ENCODE results near the gene KRTAP3-2. TPM values are rescaled to one million over a fixed set of nuclear protein-coding genes. Genes with fewer than 3 reads are reported as not detected.

Gene KRTAP3-2
- total RNA-seq, 1 experiment from 2014 or later = not detected

DNA sequence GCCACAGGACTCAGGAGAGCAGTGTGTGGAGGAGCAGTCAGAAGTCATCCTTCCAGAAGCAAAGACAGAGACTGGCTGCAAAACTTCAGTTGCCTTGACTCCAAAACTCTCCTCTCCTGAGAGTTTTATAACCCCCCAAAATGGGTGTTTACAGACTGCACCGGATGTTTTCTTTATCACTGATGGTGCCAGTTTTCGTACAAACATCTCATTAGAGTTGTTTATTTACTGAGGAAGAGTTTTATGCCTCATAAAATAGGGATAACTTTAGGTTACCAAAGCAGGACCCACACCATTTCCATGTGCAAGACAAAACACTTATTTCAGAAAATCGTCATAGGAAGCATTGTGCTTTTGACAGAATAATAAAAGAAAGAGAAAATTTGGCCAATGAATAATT, 15.5 kb downstream of the KRTAP3-2 start, which contains the start of gene KRT40:
Gene KRT40, minus strand, starts transcription at position 101 of the 400 bp plus-strand sequence. Its CDS starts 53 bp downstream, at position 48.
- H3K27me3 Mint-ChIP-seq (ENCODE audit: low read depth) = peaks cover 3% of the 10 kb centered on the region
- no peaks in the 10 kb centered on the region for H3K79me2 ChIP-seq (ENCODE audit: insufficient read depth, low read length)
- peaks cover 11 to 14% of the 10 kb centered on the region in 2 experiments for H3K4me1 Mint-ChIP-seq
- no peak within 1 kb of the TSS for H3K27ac ChIP-seq (ENCODE audit: insufficient read length, low read depth, low read length)
- H3K9me3 ChIP-seq (ENCODE audit: control insufficient read depth, low read depth, low read length) = no peaks in the 10 kb centered on the region
- no peak within 1 kb of the TSS for H3K4me3 Mint-ChIP-seq
- H3K9ac ChIP-seq (ENCODE audit: extremely low read depth, insufficient read length, low read length) = no peak within 1 kb of the TSS
- no CpG with 5 or more reads among the region's 3 CpGs for WGBS (ENCODE audit: extremely low coverage, insufficient read length, low lambda C conversion rate)
- no peak within 1 kb of the TSS for H3T11ph ChIP-seq (ENCODE audit: low read length)
- H3K27me3 ChIP-seq (ENCODE audit: insufficient read depth, low read length) = no peaks in the 10 kb centered on the region
- no peaks in the 10 kb centered on the region for H4K20me1 ChIP-seq (ENCODE audit: control insufficient read depth, insufficient read depth, insufficient read length)
- H3K27ac Mint-ChIP-seq = no peak within 1 kb of the TSS; a peak in 1 of 7 replicates
- H3K79me1 ChIP-seq (ENCODE audit: insufficient read depth, low read depth, low read length, poor library complexity, severe bottlenecking) = no peaks in the 10 kb centered on the region
- no peak within 1 kb of the TSS for H2BK15ac ChIP-seq (ENCODE audit: low read depth, low read length)
- no peak within 1 kb of the TSS for H3K4me2 ChIP-seq (ENCODE audit: insufficient read depth, insufficient read length, low read length)
- H3K23ac ChIP-seq (ENCODE audit: insufficient read length, low read depth, low read length) = no peak within 1 kb of the TSS
- H3K14ac ChIP-seq (ENCODE audit: insufficient read depth, low read length) = no peak within 1 kb of the TSS; the same call in 1 of the 2 replicates
- no peak within 1 kb of the TSS for H2BK12ac ChIP-seq (ENCODE audit: insufficient read length, low read depth, low read length)
- no peaks in the 10 kb centered on the region; the same call in 1 of the 2 replicates for H3K4me1 ChIP-seq (ENCODE audit: insufficient read depth, low read length)
- H4K5ac ChIP-seq (ENCODE audit: insufficient read length, low read depth, low read length) = no peak within 1 kb of the TSS
- no peak within 1 kb of the TSS for H3K4ac ChIP-seq (ENCODE audit: low read depth, low read length)
- H2BK120ac ChIP-seq (ENCODE audit: low read depth, low read length, poor library complexity, severe bottlenecking) = no peak within 1 kb of the TSS
- H2BK20ac ChIP-seq (ENCODE audit: low read depth, low read length, poor library complexity, severe bottlenecking) = no peak within 1 kb of the TSS
- no peak within 1 kb of the TSS for H2BK5ac ChIP-seq (ENCODE audit: insufficient read length, low read length)
- H3K9me3 Mint-ChIP-seq = peaks cover 0 to 5% of the 10 kb centered on the region in 2 experiments; a peak in 2 of 5 replicates
- TF ChIP-seq, protein P1, sequence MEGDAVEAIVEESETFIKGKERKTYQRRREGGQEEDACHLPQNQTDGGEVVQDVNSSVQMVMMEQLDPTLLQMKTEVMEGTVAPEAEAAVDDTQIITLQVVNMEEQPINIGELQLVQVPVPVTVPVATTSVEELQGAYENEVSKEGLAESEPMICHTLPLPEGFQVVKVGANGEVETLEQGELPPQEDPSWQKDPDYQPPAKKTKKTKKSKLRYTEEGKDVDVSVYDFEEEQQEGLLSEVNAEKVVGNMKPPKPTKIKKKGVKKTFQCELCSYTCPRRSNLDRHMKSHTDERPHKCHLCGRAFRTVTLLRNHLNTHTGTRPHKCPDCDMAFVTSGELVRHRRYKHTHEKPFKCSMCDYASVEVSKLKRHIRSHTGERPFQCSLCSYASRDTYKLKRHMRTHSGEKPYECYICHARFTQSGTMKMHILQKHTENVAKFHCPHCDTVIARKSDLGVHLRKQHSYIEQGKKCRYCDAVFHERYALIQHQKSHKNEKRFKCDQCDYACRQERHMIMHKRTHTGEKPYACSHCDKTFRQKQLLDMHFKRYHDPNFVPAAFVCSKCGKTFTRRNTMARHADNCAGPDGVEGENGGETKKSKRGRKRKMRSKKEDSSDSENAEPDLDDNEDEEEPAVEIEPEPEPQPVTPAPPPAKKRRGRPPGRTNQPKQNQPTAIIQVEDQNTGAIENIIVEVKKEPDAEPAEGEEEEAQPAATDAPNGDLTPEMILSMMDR (conservative IDR thresholded peaks at IDR 0.05) = no peak
- no peak within 1 kb of the TSS for H3K18ac ChIP-seq (ENCODE audit: insufficient read length, low read depth, low read length)
- H3K36me3 Mint-ChIP-seq (ENCODE audit: insufficient read depth in 1 of 3, low read depth in 3 of 3) = no peaks in the 10 kb centered on the region
- H4K8ac ChIP-seq (replicated peaks; ENCODE audit: insufficient read length, low read depth, low read length) = no peak within 1 kb of the TSS
- no peak within 1 kb of the TSS for H2AFZ ChIP-seq (ENCODE audit: low read length)
- no peak for DNase-seq
- H4K91ac ChIP-seq (ENCODE audit: insufficient read length, low read depth, low read length) = no peak within 1 kb of the TSS
- H3K23me2 ChIP-seq (ENCODE audit: insufficient read length, low read depth, low read length, poor library complexity, severe bottlenecking) = no peaks in the 10 kb centered on the region
- H2AK5ac ChIP-seq (ENCODE audit: insufficient read length, low read length) = no peak within 1 kb of the TSS
- H3K56ac ChIP-seq (ENCODE audit: insufficient read length, low read depth, low read length) = no peak within 1 kb of the TSS
